ENCODE results near the gene FBXO5.
"Not testable (repeated sequence)": the region's sequence is repeated elsewhere in the genome, so short reads cannot be mapped to it uniquely, and the experiment has no call there.

The FBXO5 gene

GRCh38 chr6:153002613-153003365 is 19.9 kb upstream of the FBXO5 start, which contains the start of gene MTRF1L:
Gene MTRF1L, minus strand, starts transcription at chr6:153002709. Its CDS starts 24 bp downstream, at chr6:153002685.
- peak within 1 kb of the TSS; percentile 86 for H3K27ac ChIP-seq
- TF ChIP-seq ZFX (IDR thresholded peaks at IDR 0.05; ENCODE audit: borderline replicate concordance), result no peak
- TF ChIP-seq CTCF (IDR thresholded peaks at IDR 0.05), result no peak

- TF ChIP-seq ZFX (IDR thresholded peaks at IDR 0.05; ENCODE audit: borderline replicate concordance) (no peak), CTCF (IDR thresholded peaks at IDR 0.05) (peak; percentile 7; the same call in 1 of the 2 replicates)
Measured at GRCh38 chr6:153001767-153002612, 19.1 kb upstream of the FBXO5 start.

GRCh38 chr6:153000790-153001189 is 17.9 kb upstream of the FBXO5 start:
- H3K27ac ChIP-seq, result not testable (repeated sequence)

More at GRCh38 chr6:153001767-153002612, 19.1 kb upstream of the FBXO5 start:
- peak overlapping the region; percentile 86 for H3K27ac ChIP-seq

GRCh38 chr6:153000243-153000642 is 17.4 kb upstream of the FBXO5 start:
- TF ChIP-seq CTCF (IDR thresholded peaks at IDR 0.05) (no peak), ZFX (IDR thresholded peaks at IDR 0.05; ENCODE audit: borderline replicate concordance) (no peak)
- H3K27ac ChIP-seq, result no peak overlapping the region

GRCh38 chr6:152999538-152999937 is 16.7 kb upstream of the FBXO5 start:
- H3K27ac ChIP-seq, result not testable (repeated sequence)

GRCh38 chr6:152993847-152994246 is 11.0 kb upstream of the FBXO5 start:
- H3K27ac ChIP-seq, result no peak overlapping the region
- TF ChIP-seq ZFX (IDR thresholded peaks at IDR 0.05; ENCODE audit: borderline replicate concordance), result no peak
- no peak for TF ChIP-seq CTCF (IDR thresholded peaks at IDR 0.05)

GRCh38 chr6:152993431-152993830 is 10.6 kb upstream of the FBXO5 start:
- H3K27ac ChIP-seq, result no peak overlapping the region
- no peak for TF ChIP-seq CTCF (IDR thresholded peaks at IDR 0.05)
- TF ChIP-seq ZFX (IDR thresholded peaks at IDR 0.05; ENCODE audit: borderline replicate concordance), result no peak

GRCh38 chr6:152986978-152987377 is 4.1 kb upstream of the FBXO5 start:
- no peak for TF ChIP-seq ZFX (IDR thresholded peaks at IDR 0.05; ENCODE audit: borderline replicate concordance)
- TF ChIP-seq CTCF (IDR thresholded peaks at IDR 0.05), result no peak
- H3K27ac ChIP-seq, result peak overlapping the region; percentile 23; the same call in 1 of the 2 replicates

GRCh38 chr6:152985300-152985699 is 2.5 kb upstream of the FBXO5 start:
- H3K27ac ChIP-seq, result peak overlapping the region; percentile 97
